T follicular helper cell (primary cell): ENCODE data around the gene ERAL1.
"Not testable (repeated sequence)": the region's sequence is repeated elsewhere in the genome, so short reads cannot be mapped to it uniquely, and the experiment has no call there.

Experiments
- DNase-seq: peaks from one replicate; pipeline ENCODE4 v3.0.0-alpha.2; 2020; ENCODE audit warnings: low read depth

ERAL1 gene

DNA sequence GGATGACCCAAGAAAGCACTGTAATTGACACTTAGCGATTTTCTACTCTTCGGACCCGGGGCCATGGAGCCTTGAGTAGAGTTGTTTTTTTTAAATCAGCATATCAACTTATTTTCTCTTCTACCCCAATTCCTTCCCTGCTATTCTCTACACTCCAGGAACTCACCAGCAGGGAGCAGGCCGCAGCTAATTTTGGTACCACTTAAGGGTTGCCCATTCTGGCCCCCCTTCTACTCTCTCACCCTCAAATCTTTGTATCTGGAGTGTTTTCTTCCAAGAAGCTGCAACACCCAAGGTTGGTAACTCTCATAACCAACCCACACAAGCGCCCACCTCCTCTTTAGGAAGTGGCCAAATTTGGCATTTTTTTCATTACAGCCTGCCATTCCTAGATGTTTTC, 5.5 kb upstream of the ERAL1 start:
- no peak for DNase-seq

DNA sequence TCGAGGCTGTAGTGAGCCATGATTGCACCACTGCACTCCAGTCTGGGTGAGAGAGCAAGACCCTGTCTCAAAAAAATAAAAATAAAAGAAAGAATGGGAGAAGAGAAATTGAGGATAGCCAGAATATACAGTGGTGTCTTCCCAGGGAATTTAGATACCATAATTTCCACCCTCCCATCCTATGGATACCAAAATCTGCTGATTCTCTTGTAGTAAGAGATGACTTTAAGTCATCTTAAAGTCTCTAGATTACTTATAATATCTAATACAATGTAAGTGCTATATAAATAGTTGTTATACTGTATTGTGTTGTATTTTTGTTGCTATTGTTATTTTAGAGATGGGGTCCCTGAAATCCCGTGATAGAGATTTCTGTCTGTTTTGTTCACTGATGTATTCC, 1.5 kb upstream of the ERAL1 start:
- DNase-seq, result no peak

DNA sequence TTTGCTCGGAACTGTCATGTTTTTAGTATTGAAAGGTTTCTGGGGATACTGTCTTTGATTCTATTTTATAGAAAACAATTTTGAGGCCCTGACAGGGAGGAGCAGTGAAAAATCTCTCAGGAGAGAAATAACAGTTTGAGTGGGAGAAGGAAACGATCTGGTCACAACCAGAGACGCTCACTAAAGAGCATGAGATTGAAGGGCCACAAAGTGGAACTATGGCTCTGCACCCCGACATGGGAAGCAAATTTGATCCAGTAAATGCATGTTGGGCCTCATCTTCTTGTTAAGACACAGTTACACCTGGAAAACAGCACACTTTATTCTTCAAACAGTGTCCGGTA, 492 bp downstream of the ERAL1 start:
- DNase-seq, result no peak

DNA sequence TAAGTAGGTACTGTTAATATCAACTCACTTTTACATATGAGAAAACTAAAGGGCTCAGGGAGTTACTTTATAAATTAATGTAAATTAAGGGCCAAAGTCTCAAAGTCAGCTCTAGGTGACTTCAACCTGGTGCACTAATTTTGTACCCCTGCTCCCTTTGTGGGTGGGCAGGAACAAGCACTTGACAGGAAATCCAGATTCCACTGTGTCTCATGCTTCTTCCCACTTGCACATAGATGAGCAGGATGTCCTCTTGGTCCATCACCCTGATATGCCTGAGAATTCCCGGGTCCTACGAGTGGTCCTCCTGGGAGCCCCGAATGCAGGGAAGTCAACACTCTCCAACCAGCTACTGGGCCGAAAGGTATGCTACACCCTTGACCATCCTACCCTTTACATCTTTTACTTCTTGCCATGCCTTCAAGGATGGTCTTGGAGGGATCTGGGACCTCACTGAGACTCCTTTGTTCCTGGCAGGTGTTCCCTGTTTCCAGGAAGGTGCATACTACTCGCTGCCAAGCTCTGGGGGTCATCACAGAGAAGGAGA, 1.3 kb downstream of the ERAL1 start:
- no peak for DNase-seq

DNA sequence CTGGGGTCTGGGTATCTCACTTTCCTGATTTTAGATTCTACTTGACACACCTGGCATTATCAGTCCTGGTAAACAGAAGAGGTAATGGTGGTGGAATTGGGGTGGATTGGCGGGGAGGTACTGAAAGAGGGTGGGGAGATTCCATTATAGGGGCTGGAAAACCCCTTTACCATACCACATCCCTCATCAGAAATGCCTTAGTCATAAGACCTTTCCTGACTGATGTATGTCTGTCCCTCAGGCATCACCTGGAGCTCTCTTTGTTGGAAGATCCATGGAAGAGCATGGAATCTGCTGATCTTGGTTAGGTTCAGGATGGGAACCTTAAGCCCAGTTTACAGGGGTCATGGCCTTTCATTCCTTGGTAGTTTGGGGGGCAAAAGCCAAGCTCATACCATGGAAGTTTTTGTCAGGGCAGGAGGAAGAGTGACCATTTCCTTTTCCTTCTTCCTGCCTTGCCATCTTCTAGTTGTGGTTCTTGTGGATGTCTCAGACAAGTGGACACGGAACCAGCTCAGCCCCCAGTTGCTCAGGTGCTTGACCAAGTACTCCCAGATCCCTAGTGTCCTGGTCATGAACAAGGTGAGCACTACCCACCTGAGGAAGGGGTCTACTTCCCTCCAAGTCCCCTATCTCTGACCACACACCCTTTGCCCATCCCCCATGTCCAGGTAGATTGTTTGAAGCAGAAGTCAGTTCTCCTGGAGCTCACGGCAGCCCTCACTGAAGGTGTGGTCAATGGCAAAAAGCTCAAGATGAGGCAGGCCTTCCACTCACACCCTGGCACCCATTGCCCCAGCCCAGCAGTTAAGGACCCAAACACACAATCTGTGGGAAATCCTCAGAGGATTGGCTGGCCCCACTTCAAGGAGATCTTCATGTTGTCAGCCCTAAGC, 3.3 kb downstream of the ERAL1 start:
- DNase-seq, result no peak

DNA sequence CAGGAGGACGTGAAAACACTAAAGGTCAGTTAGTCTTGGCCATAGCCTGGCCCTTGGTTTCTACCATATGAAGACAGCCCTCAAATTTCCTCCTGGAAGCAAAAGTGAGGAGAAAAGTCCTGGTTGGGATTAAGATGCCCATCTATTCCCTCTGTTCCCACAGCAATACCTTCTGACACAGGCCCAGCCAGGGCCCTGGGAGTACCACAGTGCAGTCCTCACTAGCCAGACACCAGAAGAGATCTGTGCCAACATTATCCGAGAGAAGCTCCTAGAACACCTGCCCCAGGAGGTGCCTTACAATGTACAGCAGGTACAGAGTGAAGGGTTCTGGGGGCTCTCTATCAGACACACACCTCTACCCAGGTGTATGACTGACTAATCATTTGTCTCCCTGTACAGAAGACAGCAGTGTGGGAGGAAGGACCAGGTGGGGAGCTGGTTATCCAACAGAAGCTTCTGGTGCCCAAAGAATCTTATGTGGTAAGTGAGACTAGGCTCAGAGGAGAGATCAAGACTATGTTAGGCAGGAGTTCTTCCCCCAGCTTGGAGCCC, 4.1 kb downstream of the ERAL1 start:
- DNase-seq, result no peak

DNA sequence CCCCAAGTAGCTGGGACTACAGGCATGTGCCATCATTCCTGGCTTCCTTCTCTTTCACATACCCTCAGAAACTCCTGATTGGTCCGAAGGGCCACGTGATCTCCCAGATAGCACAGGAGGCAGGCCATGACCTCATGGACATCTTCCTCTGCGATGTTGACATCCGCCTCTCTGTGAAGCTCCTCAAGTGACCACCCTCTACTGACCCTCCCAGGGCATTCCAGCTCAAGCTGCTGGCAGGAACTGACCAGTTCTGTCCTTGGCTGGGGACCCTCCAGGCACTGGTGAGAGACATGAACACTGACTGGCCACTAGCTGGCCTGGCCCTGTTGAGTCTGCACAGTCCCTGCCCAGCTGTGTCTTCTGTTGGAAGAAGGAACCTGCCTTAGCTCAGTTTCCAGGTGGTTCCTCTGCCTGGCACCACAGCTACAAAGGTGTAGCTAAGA, 5.6 kb downstream of the ERAL1 start:
- DNase-seq, result no peak

DNA sequence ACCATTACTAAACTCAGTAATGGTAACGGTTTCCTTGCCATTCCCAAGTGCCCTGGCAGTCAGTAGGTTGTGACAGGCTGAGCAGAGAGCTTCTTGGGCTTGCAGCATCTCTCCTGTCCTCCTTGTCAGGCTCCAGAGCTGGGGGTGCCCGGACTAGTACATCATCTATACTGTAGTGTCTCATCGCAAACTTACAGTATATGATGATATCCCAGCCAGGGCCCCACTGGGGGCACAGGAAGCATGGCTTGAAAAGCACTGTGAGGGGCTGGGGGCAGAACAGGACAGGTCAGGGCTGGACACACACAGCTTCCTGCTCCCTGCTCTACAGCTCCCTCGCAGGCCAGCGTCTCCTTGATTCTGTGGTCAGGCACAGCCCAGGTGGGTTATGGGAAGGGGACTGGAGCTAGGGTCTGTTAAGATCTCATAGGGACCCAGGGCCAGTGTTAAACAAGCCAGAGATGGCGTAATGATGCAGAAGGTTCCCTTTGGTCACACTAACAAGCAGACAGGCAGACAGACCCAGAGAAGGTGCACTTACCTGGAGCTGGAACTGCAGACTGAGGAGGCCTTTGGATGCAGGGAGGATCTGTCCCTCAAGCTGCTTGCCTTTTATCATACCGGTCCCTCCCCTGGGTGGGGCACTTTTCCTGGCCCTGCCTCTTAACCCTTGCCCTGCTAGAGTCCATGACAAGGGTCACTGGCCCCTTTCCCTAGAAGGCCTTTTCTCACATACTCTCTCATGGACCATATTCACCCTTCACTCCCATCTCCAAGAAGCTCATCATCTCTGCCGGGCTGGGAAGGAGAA, 6.8 kb downstream of the ERAL1 start:
- DNase-seq, result no peak

DNA sequence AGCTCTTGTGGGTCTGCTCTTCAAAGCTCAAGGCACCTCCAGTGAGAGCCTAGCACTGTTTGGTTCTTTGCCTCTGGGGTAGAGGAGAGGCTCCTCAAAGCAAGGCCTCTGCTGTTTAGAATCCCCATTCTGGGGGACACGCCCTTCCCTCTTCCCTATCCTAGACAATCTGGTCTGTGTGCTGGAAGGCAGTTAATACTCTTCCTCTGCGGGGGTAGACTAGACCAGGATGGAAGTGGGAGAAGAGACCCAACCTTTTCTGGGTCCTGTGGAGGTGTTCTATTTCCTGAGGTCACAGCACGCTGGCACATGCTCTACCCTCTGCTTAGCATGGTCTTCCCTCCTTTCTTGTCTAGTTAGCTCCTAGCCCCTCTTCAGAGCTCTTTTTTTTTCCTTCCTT, 7.7 kb downstream of the ERAL1 start:
- no peak for DNase-seq

DNA sequence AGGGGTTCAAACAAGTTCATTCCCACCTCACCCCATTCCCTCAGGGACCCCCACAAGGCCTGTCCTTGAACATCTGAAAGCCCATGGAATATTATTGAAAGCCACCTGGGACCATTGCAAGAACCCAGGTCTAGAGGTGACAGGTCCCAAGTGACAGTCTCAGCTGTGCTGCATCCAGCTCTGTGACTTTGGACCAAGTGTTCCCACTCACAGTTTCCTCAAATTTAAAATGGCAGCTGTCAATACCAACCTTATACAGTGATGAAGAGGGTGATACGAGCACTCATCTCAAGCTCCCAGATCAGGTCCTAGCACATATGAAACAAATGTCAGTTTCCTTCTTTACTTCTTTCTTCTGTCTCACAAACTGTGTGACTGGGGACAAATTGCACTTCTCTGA, 9.1 kb downstream of the ERAL1 start:
- no peak for DNase-seq

DNA sequence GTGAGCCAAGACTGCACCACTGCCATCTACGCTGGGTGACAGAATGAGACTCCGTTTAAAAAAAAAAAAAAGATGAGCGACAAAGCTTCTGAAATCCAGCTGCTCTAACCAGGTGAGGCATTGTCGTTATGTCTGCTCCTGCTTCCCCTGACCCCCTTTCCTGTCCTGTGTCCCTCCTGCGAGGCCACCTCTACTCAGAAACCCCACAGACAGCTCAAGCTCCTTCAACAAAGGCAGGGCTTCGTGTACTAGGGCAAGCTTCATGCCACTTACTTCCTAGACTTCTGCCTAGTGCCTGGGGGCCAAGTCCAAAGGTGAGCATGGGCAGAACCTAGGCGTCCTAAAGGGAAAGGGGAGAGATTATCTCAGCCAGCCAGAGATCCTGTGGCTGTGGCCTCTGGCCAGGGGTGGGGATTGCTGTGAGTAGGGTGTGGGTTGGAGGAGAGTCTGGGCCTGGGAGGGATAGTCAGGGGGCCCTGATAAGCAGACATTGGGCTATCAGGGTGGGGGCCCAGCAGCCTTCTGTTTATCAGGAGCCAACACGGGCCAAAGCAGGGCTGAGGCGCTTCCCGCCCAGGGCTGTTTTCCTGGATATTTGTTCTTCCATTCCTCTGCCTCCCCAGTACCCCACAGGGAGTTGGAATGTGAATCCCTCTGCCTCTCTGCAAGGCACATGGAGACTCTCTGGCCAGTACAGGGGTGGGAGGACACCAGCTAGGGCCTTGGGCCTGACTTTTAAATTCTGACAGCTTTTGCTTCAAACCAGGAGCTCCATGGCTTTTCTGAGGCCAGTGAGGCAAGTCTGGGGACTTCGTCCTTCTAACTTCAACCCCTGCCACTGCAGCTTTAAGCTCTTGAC, 10.4 kb downstream of the ERAL1 start:
- DNase-seq, result no peak

DNA sequence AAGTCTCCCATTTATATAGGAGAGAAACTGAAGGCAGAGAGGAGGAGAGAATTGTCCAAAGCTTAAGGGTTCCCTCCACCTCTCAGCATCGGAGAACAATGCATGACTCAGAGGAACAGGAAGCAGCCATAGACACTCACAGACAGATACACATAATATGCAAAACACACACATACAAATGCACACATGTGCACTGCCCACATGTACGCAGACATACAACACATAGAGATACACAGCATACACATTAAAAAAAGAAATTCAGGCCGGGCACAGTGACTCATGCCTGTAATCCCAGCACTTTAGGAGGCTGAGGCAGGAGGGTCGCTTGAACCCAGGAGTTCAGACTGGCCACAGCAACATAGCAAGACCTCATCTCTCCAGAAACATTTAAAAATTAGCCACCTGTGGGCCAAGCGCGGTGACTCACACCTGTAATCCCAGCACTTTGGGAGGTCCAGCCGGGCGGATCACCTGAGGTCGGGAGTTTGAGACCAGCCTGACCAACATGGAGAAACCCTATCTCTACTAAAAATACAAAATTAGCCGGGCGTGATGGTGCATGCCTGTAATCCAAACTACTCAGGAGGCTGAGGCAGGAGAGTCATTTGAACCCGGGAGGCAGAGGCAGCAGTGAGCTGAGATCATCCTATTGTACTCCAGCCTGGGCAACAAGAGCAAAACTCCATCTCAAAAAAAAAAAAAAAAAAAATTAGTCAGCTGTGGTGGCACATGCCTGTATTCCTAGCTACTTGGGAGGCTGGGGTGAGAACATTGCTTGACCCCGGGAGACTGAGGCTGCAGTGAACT, 11.3 kb downstream of the ERAL1 start:
- no peak for DNase-seq

DNA sequence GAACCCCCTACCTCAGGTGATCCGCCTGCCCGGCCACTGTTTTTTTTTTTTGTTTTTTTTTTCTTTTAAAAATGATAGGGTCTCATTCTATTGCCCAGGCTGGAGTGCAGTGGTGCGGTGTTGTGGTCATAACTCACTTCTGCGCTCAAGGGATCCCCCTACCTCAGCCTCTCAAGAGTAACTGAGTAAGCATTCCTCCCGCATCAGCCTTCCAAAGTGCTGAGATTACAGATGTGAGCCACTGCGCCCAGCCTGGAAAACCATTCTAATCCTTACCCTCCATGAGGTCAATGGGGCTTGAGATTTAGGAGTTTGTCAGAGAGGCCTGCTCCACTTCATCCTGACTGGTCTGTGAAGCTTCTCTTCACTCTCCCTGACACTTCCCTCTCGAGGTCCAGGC, 12.5 kb downstream of the ERAL1 start:
- no peak for DNase-seq

DNA sequence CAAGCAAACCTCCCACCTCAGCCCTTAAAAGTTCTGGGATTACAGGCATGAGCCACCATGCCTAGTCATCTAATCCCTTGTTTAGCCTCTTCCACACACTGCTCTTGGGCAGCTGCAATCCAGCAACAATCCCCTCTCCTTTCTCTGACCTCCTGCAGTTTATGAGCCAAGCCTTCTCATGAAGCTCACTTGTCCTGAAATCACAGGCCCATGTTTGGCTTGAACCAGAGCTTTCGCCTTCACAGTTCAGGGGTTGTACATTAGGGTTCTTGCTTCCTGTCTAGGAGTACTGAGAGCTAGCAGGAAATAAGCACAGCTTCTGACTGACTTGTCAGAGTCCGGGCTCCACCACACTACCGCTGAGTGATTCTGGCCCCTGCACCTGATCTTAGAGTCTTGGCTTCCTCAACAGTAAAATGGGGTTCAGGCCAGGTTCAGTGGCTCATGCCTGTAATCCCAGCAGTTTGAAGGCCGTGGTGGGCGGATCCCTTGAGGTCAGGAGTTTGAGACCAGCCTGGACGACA, 16.3 kb downstream of the ERAL1 start:
- DNase-seq, result no peak

DNA sequence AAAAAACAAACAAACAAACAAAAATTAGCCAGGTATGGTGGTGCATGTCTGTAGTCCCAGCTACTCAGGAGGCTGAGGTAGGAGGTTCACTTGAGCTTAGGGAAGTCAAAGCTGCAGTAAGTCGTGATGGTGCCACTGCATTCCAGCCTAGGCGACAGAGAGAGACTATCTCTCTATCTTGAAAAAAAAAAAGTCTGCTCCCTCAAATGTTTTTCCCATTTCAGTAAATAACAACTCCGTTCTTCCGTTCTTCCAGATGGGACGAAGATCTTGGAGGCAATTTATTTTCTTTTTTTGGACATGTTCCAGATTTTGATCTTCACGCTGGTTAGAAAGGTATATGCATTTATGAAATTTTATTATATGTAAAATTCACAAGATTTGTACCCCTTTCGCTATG, 19.0 kb downstream of the ERAL1 start:
- DNase-seq, result no peak

DNA sequence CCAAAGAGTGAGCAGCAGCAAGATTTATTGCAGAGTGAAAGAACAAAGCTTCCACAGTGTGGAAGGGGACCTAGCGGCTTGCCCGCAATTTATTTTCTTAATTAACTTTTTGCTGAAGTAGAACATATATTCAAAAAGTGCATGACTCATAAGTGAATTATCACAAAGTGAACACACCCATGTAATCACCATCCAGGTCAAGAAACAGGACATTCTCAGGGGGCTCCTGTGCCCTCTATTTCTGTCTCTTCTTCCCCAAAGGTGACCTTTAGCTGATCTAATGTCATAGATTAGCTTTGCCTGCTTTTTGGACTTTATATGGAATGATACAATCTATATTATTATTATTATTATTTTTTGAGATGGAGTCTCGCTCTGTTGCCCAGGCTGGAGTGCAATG, 19.9 kb downstream of the ERAL1 start:
- DNase-seq, result no peak

DNA sequence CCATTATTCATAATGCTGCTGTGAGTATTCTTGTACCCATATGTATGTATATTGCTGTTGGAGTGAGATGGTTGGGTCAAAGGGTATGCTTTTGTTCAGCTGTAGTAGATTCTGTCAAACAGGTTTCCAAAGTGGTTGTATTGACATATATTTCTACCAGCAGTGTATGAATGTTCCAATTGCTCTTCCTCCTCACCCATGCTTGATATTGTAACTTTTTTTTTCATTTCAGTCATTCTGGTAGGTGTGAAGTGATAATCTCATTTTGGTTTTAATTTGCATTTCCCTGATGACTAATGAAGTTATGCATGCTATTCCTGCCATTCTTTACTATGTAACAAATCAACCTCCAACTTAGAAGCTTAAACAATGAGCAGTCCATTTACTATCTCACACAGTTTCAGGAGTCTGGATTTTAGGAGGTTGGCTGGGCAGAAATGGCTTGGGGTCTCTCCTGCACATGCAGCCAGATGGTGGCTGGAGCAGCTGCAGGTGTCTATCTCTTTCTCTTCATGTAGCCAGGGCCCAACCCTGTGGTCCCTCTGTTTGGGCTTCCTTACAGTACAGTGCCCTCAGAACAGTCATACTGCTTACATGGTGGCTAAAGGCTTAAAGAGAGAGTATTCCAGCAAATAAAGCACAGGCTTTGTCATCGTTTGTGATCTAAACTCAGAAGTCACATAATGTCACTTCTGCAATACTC, 21.2 kb downstream of the ERAL1 start:
- DNase-seq, result no peak

DNA sequence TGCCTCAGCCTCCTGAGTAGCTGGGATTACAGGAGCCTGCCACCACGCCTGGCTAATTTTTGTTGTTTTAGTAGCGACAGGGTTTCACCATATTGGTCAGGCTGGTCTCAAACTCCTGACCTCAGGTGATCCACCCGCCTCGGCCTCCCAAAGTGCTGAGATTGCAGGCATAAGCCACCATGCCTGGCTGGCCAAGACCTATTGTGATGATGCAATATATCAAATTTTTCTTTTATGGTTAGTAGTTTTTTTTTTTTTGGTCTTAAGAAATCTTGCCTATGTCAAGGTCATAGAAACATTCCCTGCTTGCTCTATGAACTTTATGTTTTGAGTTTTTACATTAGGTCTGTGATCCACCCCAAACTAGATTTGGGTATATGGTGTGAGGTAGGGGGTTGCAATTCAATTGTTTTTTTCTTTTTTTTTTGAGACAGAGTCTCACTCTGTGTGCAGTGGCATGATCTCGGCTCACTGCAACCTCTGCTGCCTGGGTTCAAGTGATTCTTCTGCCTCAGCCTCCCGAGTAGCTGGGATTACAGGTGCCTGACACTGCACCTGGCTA, 22.4 kb downstream of the ERAL1 start:
- not testable (repeated sequence) for DNase-seq

DNA sequence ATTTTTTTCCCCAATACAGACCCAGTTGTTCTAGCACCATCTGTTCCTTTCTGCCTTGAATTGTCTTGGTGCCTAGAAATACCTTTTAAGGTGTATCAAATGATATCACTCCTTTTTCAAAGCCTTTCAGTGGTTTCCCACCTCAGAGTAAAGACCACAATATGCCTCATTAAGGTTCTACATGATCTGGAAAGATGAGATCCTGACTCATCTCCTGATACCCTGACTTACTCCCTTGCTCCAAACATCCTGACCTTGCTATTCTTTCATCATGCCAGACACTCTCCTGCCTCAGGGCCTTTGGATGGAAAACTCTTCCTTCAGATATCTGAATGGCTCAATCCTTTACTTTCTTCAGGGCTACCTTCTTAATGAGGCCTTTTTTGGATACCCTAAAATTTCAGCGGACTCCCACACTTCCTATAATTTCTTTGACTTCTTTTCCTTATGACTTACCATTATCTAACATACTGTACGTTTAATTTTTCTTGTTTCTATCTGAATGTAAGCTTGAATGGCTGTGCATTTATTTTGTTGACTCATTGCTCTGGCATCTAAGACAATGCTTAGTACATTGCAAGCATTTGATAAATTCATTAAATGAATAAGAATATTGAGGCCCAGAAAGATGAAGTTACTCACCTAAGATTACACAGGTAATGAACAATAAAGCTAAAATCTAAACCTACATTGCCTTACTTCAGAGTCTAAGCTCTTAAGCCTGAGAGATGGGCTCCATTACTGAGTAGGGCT, 23.5 kb downstream of the ERAL1 start:
- DNase-seq, result no peak
